Kidney capillary endothelial cell (primary cell): ENCODE data around the gene TM6SF1.
"Not testable (repeated sequence)": the region's sequence is repeated elsewhere in the genome, so short reads cannot be mapped to it uniquely, and the experiment has no call there.

Source experiments
- DNase-seq: peaks from one replicate; pipeline ENCODE4 v3.0.0-alpha.2; 2018; ENCODE audit warnings: low spot score

The TM6SF1 gene

DNA sequence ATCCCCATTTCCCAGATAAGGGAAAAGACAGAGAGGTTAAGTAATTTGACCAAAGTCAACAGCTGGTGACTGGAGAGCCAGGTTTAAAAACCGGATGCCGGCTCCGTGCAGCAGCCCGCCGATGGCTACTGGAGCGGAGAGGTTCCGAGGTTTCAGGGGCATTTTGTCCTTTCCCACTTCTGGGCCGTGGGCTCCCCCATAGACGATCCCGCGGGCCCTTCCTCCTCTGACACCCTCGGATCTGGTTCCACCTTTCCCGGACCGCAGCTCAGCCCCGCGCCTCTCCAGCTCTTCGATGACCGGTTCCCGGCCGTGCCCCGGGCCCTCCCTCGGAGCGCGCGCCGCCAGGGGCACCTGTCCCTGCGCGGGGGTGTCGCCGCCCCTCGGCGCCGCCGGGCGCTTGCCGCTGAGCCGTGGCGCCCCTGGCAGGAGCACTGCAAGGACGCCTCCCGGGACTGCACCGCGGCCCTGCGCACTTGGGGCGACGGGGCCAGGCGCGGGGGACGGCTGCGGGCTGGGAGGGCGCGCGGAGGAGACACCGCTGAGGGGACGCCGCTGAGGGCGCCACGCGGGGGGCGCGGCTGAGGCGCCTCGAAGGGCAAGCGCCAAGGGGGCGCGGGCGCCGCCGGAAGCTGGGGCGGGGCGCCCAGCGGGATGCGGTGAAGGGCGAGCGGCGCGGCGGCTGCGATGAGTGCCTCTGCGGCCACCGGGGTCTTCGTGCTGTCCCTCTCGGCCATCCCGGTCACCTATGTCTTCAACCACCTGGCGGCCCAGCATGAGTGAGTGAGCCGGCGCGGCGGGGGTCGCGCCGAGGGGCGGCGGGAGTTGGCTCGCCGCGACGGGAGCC, at the start of gene TM6SF1:
Gene TM6SF1, plus strand, starts transcription at position 652 of the 847 bp plus-strand sequence. Its CDS starts 36 bp downstream, at position 688.
- no peak for DNase-seq

DNA sequence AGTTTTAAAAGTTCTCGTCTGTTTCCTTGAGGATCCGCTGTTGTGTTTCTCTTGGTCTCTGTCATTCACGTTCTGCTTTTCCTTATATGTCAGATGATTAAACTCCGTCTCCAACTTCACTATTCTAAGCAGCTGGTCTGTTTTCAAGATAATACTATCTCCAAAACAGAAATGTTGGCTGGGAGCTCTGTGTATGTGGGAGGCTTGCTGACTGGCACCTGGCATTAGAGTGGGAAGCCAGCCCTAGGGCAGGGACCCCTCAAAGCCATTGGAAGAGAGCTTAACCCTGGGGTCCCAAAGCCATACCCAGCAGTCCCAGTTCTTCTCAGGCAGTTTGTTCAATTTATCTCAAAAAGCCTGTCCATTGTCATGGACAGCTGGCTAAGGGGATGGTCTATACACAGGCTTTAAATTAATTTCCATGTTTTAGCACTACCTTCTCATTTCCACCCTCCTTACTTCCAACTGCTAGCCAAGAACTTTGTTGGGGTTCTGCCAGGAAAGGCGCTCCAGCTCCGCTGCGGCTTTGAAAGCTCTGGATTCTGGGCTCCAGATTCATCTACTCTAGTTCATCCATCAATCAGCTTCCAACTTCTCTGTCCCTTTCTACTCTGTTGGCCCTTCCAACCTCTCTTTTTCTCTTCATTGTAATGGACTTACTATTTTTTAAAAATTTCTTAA, 49.6 kb upstream of the TM6SF1 start:
- DNase-seq, result no peak

DNA sequence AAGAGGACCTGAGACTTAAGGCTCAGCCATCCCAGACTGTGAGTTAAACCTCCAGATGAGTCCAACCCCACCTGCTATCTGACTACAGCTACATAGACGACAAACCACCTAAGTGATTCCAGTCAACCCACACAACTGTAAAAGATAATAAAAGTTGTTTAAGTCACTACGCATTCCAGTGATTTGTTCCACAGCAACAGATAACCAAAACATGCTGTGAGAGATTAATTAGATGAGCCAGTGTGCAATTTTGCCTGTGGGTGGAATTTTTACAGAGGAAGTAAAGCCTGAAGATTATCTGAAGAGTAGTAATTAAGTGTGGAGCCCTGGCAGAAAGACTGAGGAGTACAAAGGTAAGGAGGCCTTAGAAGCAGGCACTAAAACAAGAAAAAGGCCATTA, 45.8 kb upstream of the TM6SF1 start:
- no peak for DNase-seq

DNA sequence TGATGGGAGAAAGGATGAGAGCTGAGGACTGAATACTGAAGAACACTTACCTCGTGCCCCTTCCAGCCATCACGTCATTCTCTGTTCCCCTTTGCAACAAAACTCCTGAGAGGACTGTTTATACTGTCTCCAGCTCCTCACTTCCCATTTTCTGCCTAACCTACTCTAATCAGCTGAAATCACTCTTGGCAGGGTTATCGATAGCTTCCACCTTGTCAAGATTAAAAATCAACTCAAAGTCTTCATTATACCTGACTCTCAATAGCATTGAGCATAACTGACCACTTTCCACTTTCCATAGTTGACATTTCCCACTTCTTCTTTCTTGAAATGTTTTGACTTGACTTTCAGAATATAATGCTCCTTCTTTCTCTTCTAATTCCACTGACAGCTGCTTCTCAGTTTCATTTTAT, 44.7 kb upstream of the TM6SF1 start:
- DNase-seq, result no peak

DNA sequence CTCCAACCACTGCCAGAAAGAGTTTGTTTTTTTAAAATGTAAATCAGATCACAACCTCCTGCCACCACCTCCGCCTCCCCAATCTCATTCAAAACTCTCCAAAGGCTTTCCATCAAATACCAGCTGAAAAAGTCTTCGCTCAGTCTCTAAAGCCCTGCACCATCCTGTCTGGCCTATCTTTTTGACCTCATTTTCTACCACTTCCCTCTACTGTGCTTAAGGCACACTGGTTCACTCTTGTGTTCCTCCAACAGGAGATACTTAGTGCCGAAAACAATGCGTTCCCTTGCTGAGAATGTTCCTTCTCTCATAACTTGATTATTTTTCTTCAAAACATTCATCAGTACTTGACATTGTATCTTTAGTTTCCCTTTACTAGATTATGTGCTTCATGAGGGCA, 43.9 kb upstream of the TM6SF1 start:
- DNase-seq, result no peak

DNA sequence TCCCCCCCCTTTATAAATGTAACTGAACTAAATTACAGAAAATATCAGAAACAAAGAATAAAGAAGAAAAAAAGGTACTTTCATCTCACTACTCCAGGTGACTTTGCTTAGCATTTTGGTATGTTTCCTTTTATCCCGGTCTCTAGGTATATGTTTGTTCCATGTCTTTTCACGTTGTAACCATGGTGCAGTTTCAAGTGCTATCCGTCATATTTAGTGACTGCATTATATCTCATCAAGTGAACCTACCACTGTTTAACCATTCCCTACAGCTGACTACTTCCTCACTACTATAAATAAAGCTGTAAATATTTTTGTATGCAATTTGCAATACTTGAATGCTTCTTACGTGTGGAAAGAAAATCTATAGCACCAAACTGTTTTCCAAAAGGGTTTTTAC, 42.6 kb upstream of the TM6SF1 start:
- DNase-seq, result no peak

DNA sequence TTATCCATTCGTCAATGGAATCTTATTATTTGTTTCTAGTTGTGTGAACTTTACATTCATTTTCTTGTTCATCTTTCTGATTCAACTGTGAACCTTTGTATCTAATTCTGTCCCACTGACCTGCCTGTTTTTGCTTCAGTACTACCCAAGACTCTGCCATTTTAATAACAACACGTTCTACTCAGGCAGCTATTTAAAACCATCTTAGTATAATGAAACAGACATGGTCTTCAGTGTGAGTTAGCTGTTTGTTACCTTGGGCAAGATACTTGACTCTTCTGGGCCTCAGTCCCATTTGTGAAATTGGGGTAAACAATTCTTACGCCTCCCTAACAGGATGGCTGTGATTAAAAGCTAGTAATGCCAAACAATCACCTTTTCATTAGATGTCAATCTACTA, 42.0 kb upstream of the TM6SF1 start:
- no peak for DNase-seq

DNA sequence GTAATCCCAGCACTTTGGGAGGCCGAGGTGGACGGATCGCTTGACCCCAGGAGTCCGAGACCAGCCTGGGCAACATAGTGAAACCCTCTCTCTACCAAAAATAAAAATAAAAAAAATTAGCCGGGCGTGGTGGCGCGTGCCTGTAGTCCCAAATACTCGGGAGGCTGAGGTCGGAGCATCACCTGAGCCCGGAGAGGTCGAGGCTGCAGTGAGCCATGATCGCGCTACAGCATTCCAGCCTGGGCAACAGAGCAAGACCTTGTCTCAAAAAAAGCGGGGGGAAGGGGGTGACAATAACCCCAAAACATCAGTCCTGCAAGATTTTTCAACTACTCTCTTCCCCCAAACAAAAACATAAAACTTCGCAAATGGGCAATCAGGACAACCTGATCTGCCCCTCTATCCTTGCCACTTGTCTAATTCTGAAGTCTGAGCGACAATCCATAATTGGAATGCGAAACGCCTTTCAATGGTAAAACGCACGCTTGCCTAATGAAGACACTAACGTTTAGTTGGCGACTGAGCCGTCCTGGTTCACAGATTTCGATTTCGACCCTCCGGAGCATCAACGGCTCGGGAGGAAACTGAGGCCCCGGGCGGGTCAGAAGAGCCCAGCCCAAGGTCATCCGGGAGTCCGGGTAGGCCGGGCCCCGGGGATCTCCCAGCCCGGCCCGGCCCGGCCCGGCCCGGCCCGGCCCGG, 41.3 kb upstream of the TM6SF1 start:
- no peak for DNase-seq

DNA sequence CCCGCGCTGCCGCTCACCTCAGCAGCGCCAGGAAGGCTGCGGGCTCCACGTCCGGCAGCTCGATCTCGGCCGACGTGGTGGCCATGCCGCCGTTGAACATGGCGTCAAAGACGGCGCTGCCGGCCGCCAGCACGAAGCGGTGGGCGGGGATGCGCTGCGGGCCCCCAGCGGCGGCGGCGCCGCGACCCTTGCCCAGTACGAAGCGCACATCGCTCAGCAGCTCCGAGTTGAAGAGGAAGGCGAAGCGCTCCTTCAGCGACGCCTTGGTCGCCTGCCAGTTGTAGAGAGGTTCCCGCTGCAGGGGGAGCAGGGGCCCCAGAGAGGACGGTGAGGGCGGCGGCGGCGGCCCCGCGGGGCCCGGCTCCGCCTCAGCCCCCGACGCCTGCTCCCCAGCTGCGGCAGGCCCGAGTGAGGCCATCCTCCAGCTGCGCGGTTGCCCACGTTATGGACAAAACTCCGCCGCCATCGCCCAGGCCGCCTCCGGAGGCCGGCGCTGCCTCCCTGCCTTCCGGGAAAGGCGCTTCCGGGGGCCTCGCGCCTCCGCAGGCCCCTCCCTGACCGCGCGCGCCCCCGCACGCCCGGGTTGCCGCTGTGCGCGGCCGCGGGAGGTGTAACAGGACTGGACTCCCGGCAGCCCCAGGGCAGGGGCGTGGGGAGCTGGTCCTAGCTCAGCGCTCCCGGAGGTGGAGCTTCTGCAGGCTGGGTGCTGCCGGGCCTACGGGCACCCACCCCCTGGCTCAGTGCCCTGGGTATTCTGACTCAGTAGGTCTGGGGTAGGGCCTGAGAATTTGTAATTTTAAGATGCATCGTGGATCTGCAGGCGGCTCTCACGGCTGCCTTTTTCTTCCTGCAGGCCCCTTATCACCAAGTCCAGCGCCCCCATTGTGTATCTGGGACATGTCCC, 40.5 kb upstream of the TM6SF1 start, which contains the start of gene BTBD1:
Gene BTBD1, minus strand, starts transcription at position 519 of the 904 bp plus-strand sequence. Its CDS starts 101 bp downstream, at position 418.
- DNase-seq, result peak; percentile 94

DNA sequence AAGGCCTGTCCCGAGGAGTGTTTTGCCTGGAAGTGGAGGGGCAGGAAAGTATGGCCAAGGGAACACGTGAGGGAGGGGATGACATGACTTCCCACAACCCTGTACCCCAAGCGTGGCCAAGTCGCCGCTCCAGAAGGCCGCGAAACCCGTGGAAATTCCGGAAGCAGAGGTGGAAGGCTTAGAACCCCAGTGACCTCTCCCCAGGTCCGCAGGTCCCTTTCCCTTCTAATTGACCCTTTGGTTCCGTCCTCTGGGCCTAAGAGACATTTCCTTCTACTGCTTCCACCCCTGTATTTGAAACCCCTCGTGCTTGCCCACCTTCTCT, 39.8 kb upstream of the TM6SF1 start:
- DNase-seq, result no peak

DNA sequence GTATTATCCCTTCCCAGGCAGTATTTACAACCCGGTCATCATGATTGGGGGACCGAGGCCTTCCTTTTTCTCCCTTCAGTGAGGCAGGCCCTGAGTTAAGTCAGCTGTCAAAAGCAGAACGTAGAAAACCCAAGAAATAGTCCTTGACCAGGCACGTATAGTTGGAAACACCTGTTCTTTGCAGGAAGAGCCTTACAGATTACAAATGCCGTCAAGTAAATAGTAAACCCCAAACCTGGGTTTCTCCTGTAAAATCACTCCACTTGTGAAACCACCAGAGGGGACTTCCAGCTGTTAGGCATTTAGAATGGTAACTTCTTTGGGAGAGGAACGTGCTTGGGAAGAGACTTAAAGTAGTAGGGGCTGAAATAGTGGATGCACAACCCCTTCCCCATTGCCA, 39.4 kb upstream of the TM6SF1 start:
- no peak for DNase-seq

DNA sequence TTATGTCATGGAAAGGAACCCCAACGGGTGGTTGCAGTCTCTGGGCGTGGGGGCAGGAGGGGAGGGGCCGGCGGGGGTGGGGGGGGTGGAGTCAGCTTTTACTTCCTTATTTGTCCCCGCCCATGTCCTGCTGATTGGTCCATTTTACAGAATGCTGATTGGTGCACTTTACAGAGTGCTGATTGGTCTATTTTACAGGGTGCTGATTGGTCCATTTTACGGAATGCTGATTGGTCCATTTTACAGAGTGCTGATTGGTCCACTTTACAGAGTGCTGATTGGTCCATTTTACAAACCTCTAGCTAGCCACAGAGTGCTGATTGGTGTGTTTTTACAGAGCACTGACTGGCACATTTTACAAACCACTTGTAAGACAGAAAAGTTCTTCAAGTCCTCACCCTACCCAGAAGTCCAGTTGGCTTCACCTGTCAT, 38.2 kb upstream of the TM6SF1 start:
- not testable (repeated sequence) for DNase-seq

DNA sequence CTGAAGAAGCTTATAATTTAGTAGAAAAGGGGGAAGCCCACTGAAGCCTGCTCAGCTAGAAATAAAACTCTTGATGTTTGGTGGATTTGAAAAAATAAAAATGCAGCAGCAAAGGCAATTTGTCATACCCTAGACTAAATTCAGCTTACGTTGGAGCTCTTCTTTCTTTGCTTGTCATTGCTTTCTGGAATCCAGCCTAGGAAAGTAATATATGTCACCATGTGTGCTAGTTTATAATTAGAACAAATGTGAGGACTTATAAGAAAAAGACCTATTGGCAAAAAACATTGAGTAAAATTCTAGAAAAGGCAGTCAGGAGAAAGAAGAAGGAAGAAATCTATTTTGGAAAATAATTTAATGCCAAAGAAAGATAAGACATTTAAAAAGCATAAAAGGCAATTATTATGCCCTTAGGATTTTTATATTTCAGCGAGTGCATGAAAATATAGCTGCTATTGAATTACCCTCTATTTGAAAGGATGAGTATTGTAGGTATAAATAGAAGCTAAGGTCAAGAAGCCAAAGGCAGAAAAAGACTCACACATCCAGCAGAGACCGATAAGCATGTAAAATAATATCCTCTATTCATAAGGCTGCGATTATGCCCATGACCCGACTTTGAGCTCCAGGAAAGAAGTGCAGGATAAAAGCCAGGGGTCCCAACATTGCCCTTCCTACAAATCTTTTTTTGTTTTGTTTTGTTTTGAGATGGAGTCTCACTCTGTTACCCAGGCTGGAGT, 29.8 kb upstream of the TM6SF1 start:
- DNase-seq, result no peak

DNA sequence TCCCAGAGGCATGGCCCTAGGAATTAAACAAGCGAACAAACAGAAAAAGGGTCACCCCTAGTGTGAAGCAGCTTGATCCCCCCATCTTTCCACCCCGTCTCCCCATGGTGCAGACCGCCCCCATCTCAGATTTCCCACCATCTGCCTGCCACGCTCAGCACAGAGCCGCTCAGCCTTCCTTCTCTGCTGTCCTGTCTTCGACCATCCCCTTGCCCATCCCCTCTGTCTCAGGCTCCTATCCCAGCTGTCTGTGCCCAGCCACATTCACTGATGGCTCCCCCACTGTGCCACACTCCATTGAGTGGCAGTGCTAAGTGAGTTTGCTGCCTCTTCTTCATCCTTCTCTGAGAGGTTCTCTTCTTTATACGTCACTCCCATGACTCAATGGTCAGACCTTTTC, 28.7 kb upstream of the TM6SF1 start:
- no peak for DNase-seq

DNA sequence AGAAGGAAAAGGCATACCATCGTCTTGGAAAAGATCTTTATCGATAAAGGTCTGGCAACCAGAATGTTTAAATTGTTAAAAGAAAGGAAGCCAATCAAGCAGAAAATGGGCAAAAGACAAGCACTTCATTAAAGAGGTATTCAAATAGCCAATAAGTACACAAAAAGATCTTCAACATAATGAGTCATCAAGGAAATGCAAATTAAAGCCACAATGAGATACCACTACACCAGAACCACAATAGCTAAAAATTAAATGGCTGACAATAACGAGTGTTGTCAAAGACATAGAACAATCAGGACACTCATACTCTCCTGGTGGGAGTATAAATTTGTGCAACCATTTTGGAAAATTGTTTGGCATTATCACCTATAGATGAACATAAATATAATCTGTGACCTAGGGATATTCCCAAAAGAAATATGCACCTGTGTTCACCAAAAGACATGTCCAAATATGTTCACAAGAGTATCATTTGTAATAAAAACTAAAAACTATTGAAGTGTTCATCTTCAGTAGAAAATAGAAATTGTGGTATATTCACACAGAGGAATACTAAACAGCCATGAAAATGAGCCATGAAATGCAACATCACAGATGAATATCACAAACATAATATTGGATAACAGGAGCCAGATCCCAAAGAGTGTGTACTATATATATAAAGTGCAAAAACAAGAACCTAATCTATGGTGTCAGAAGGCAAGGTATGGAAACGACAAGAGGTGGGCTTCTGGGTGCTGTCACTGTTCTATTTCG, 26.0 kb upstream of the TM6SF1 start:
- DNase-seq, result no peak

DNA sequence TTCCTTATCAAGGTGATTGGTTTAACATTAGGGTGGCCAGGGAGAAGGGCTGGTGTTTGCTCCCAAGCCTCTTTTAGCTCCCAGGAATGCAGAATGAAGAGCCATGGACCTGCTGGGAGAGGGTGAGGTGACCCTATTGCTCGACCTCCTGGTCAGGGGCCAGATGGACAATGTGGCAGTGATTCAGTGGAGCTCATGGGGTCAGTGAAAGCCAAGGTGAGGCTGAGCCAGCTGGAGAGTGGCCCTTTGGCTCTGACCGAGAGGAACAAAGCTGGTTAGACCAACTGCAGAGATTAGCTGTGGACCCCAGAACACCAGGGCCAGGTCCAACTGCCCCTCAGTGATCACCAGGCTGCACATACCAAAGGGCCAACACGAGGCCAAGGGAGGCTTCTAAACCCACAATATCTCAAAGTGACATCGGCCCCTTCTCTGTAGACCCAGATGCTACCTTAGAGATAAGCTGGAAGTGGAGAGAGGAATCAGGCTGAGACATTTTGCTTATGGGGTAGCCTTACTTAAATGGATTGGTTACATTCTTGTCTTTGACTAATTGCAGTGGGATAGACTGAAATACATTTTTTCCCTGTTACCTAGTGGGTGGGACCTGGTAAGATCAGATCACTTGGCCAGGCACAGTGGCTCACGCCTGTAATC, 24.6 kb upstream of the TM6SF1 start:
- DNase-seq, result no peak

DNA sequence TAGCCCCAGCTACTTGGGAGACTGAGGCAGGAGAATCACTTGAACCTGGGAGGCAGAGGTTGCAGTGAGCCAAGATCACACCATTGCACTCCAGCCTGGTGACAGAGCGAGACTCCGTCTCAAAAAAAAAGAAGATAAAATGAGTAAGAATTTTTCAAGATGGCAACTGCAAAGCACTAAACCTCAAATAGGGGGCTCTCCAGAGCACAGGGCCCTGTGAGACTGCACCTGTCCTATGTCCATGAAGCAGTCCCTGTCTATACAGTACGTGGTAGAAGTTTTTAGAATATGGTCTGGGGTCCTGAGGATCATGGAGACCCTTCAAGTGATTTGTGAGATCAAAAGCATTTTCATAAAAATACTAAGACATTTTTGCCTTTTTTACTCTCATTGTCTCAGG, 22.0 kb upstream of the TM6SF1 start:
- not testable (repeated sequence) for DNase-seq

DNA sequence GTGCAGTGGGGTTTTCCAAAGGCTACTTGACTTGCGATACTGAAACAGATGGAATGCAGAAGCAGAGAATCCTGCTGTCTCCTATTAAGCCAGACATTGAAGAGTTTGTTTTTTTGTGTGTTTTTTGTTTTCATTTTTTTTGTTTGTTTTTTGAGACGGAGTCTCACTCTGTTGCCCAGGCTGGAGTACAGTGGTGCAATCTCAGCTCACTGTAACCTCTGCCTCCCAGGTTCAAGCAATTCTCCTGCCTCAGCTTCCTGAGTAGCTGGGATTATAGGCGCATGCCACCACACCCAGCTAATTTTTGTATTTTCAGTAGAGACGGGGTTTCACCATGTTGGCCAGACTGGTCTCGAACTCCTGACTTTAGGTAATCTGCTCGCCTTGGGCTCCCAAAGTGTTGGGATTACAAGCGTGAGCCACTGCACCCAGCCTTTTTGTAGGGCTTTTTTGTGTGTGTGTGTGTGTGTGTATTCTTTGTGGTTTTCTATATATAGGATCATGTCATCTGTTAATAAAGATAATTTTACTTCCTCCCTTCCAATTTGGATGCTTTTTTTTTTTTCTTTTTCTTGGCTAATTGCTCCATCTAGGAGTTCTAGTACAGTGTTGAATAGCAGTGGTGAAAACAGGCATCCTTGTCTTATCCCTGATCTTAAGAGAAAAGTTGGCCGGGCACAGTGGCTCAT, 21.4 kb upstream of the TM6SF1 start:
- not testable (repeated sequence) for DNase-seq

DNA sequence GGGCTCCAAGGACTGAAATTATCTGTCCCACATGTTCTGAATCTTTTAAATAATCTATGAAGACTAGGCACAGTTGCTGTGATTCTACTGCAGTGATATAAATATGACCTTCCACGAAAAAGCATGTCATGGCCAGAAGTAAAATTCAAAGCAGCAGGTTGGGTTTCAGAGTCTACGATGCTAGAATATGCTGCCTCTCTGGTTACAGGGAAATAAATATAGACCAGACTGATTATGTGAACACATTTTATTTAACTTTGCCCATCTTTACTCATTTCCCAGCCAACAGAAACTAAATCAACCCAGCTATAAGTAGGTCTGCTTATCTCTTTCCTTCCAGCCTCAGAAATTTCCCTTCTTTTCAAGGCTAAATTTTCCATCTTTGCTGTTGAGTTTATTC, 19.9 kb upstream of the TM6SF1 start:
- DNase-seq, result no peak
